ENCODE results near the gene CTIF.

- TF ChIP-seq CTCF (IDR thresholded peaks at IDR 0.05), result no peak
- no peak for TF ChIP-seq EP300 (IDR thresholded peaks at IDR 0.05)
Observed at GRCh38 chr18:48863432-48864065, 324.7 kb downstream of the CTIF start.
